K562 (cell line): ENCODE data around the gene CCDC184. TPM values are rescaled to one million over a fixed set of nuclear protein-coding genes. Genes with fewer than 3 reads are reported as not detected.

Experiments
- ATAC-seq: fragments of 200-7000 bp; cut with Tn5 transposase; 3 replicates; pipeline ENCODE4 v1.9.1; 2020; ENCODE audit warnings: moderate library complexity
- BruUV-seq: library from RNA; stranded (reverse); fragments of 400-500 nt; replicated peaks from 2 replicates; lab custom pipeline; 2021; lab: Mats Ljungman, UMichigan
- CTCF ChIA-PET: fragments of 300-600 bp; formaldehyde crosslinking; extraction: SDS; loops from one replicate; lab custom pipeline; 2021; ENCODE audit warnings: low intra/inter-chr PET ratio; lab: Yijun Ruan, JAX
- POLR2A ChIA-PET: fragments of 300-600, 350-650 bp; sonication (Branson Sonifier 250); formaldehyde crosslinking; extraction: SDS; loops from one replicate; lab custom pipeline; 2021; ENCODE audit warnings: antibody characterized with exemption, inconsistent platforms; lab: Yijun Ruan, JAX
- DNase-seq, 4 experiments: peaks; one replicate each; pipeline versions ENCODE4 v3.0.0 to v3.0.0-alpha.2; 2011 to 2018; ENCODE audit warnings: low spot score in 3 of 4, mixed read lengths in 3 of 4; ENCODE audit errors: extremely low read depth in 1 of 4
- FAIRE-seq: peaks from 2 replicates; lab custom pipeline; 2011; peaks lifted over from hg19 to GRCh38; lab: Jason Lieb, UNC
- H2AFZ ChIP-seq: 2 replicates; pipeline ENCODE4 v1.6.0; 2011; ENCODE audit warnings: low read depth, low read length, control low read depth, inconsistent platforms
- H3K27ac ChIP-seq: fragments of 200-600 bp; 3 replicates; pipeline ENCODE4 v1.8.0; 2011; ENCODE audit warnings: low read depth, mild to moderate bottlenecking, control low read depth, inconsistent platforms, low read length, moderate library complexity, mixed read lengths; ENCODE audit errors: extremely low read depth
- H3K27me3 ChIP-seq, 2 experiments: fragments of 300-600 bp in 1 of 2; 2 replicates in 1 of 2; 3 replicates in 1 of 2; pipeline versions ENCODE4 v1.6.0 to v1.8.0; 2011; ENCODE audit warnings: inconsistent platforms in 2 of 2, low read length in 2 of 2, mild to moderate bottlenecking in 1 of 2, mixed read lengths in 1 of 2, moderate library complexity in 1 of 2; ENCODE audit not compliant: control insufficient read depth in 2 of 2, insufficient read depth in 2 of 2
- H3K36me3 ChIP-seq: fragments of 300-600 bp; 3 replicates; pipeline ENCODE4 v1.8.0; 2011; ENCODE audit warnings: mild to moderate bottlenecking, low read length, inconsistent platforms; ENCODE audit not compliant: control insufficient read depth, insufficient read depth
- H3K4me1 ChIP-seq, 2 experiments: fragments of 200-600 bp in 1 of 2; replicated peaks in 1 of 2; 2 replicates in 1 of 2; 3 replicates in 1 of 2; pipeline versions ENCODE4 v1.5.1 to v1.8.0; 2011; ENCODE audit warnings: inconsistent platforms in 2 of 2, low read length in 2 of 2, mild to moderate bottlenecking in 1 of 2, mixed read lengths in 1 of 2, moderate library complexity in 1 of 2; ENCODE audit not compliant: control insufficient read depth in 2 of 2, insufficient read depth in 2 of 2
- H3K4me2 ChIP-seq: 2 replicates; pipeline ENCODE4 v1.6.1; 2011; ENCODE audit warnings: low read length, control low read depth, inconsistent platforms, mixed read lengths; ENCODE audit not compliant: insufficient read depth
- H3K4me3 ChIP-seq: fragments of 200-600 bp; sonication (generic), shearing (Covaris generic); 2 replicates; pipeline ENCODE4 v1.5.1; 2016; ENCODE audit warnings: control low read depth, inconsistent platforms
- H3K79me2 ChIP-seq: fragments of 200-600 bp; 3 replicates; pipeline ENCODE4 v1.8.0; 2011; ENCODE audit warnings: low read length, inconsistent platforms; ENCODE audit not compliant: control insufficient read depth, insufficient read depth
- H3K9ac ChIP-seq, 2 experiments: 2 replicates each; pipeline versions ENCODE4 v1.6.0 to v1.6.1; 2011; ENCODE audit warnings: low read depth in 2 of 2, low read length in 2 of 2, control low read depth in 1 of 2, inconsistent platforms in 1 of 2, mild to moderate bottlenecking in 1 of 2, mixed read lengths in 1 of 2; ENCODE audit not compliant: insufficient read depth in 1 of 2
- H3K9me1 ChIP-seq: one replicate; pipeline ENCODE4 v1.6.0; 2011; ENCODE audit warnings: inconsistent platforms, mild to moderate bottlenecking, low read length, moderate library complexity; ENCODE audit not compliant: control insufficient read depth, insufficient read depth
- H3K9me3 ChIP-seq: replicated peaks from 2 replicates; pipeline ENCODE4 v1.5.1; 2011; ENCODE audit warnings: low read depth, low read length, inconsistent platforms; ENCODE audit not compliant: control insufficient read depth, insufficient read depth
- H4K20me1 ChIP-seq: replicated peaks from 2 replicates; pipeline ENCODE4 v1.6.1; 2011; ENCODE audit warnings: low read length, inconsistent platforms, mixed read lengths; ENCODE audit not compliant: control insufficient read depth, insufficient read depth
- CBFB ChIP-seq: sonication (generic); formaldehyde crosslinking; IDR thresholded peaks from 2 replicates; pipeline ENCODE4 v1.4.0; 2020; ENCODE audit warnings: mild to moderate bottlenecking, missing genetic modification reagents
- DIDO1 ChIP-seq: fragments of 450-650 bp; IDR thresholded peaks from 2 replicates; pipeline ENCODE4 v1.6.1; 2016; ENCODE audit warnings: low read depth, missing biosample characterization, missing genetic modification characterization
- DNMT1 ChIP-seq: fragments of 450-650 bp; IDR thresholded peaks from 2 replicates; pipeline ENCODE4 v1.6.1; 2016; ENCODE audit warnings: antibody characterized with exemption, mild to moderate bottlenecking
- ILK ChIP-seq: fragments of 450-650 bp; IDR thresholded peaks from 2 replicates; pipeline ENCODE4 v1.6.1; 2016; ENCODE audit warnings: missing genetic modification characterization, low read depth, mild to moderate bottlenecking, missing compliant biosample characterization, moderate library complexity, borderline replicate concordance
- MTA3 ChIP-seq: fragments of 450-650 bp; formaldehyde crosslinking; IDR thresholded peaks from 2 replicates; pipeline ENCODE4 v1.6.1; 2017; ENCODE audit warnings: mild to moderate bottlenecking, borderline replicate concordance
- MYBL2 ChIP-seq, 2 experiments: fragments of 450-650 bp in 1 of 2; sonication (generic) in 1 of 2; formaldehyde crosslinking in 1 of 2; IDR thresholded peaks; 2 replicates each; pipeline versions ENCODE4 v1.6.1 to v1.8.1; 2017 to 2022; ENCODE audit warnings: borderline replicate concordance in 1 of 2, inconsistent platforms in 1 of 2, low read depth in 1 of 2, mild to moderate bottlenecking in 1 of 2, missing genetic modification reagents in 1 of 2, moderate library complexity in 1 of 2
- NFE2L1 ChIP-seq: fragments of 450-650 bp; IDR thresholded peaks from 2 replicates; pipeline ENCODE4 v1.6.1; 2016; ENCODE audit warnings: missing genetic modification characterization, low read depth, mild to moderate bottlenecking, missing compliant biosample characterization, moderate library complexity, borderline replicate concordance
- NR4A1 ChIP-seq, 2 experiments: fragments of 250-450 bp in 1 of 2; fragments of 450-650 bp in 1 of 2; sonication (Bioruptor Pico) in 1 of 2; IDR thresholded peaks; 2 replicates each; pipeline versions ENCODE4 v1.4.0 to v1.6.1; 2016 to 2020; ENCODE audit warnings: mild to moderate bottlenecking in 2 of 2, missing compliant biosample characterization in 1 of 2, missing genetic modification characterization in 1 of 2, moderate library complexity in 1 of 2
- NUFIP1 ChIP-seq: fragments of 450-650 bp; IDR thresholded peaks from 2 replicates; pipeline ENCODE4 v1.6.1; 2018; ENCODE audit not compliant: partially characterized antibody
- POLR2AphosphoS2 ChIP-seq: IDR thresholded peaks from 2 replicates; pipeline ENCODE4 v1.6.1; 2012; ENCODE audit warnings: low read length, improper control_type of control experiment
- RHOXF2B ChIP-seq: fragments of 250-450 bp; sonication (Bioruptor Pico); conservative IDR thresholded peaks from 2 replicates; pipeline ENCODE4 v1.5.1; 2021
- SAFB2 ChIP-seq: fragments of 200-400 bp; formaldehyde crosslinking; IDR thresholded peaks from 2 replicates; pipeline ENCODE4 v1.6.1; 2018; ENCODE audit warnings: borderline replicate concordance, low read length, low read depth, moderate library complexity; ENCODE audit not compliant: severe bottlenecking
- SPI1 ChIP-seq: IDR thresholded peaks from 2 replicates; pipeline ENCODE4 v1.6.1; 2011; ENCODE audit warnings: low read depth, low read length, control low read depth, borderline replicate concordance
- XRCC4 ChIP-seq: IDR thresholded peaks from one replicate; pipeline ENCODE4 v1.6.1; 2011; ENCODE audit not compliant: insufficient read depth, insufficient read length; ENCODE audit errors: extremely low read depth
- WGBS: fragments of 100-300 bp; shearing (Covaris generic); methylation state at CpG from one replicate; pipeline ENCODE4 v1.1.6; 2016; ENCODE audit warnings: low coverage, mixed read lengths; ENCODE audit not compliant: insufficient coverage; ENCODE audit errors: missing lambda C conversion rate; 5-methylcytosine and 5-hydroxymethylcytosine counted together
- in situ Hi-C: fragments of 300-500 bp; cut with MboI; formaldehyde crosslinking; loops from 4 replicates; pipeline ENCODE4 v1.15.0; 2018; ENCODE audit warnings: inconsistent platforms, mixed read lengths
- intact Hi-C: fragments of 100-400 bp; cut with micrococcal nuclease; formaldehyde crosslinking; loops from 2 replicates; pipeline ENCODE4 v1.14.2; 2022
- polyA plus RNA-seq, 8 experiments: library from polyadenylated mRNA; depleted of rRNA in 4 of 8; stranded (reverse) in 5 of 8; unstranded in 3 of 8; fragments of >200 nt; fragmentation: Nextera tagmentation in 2 of 8; fragmentation: Illumina TruSeq in 1 of 8; extraction: Ambion mirVana in 2 of 8; extraction: Trizol in 1 of 8; gene quantifications; 2 replicates each; pipeline versions ENCODE4 v1.2.1 to v1.2.3, GENCODE V29; 2011 to 2014; ENCODE audit warnings: inconsistent platforms in 1 of 8, missing spikeins in 1 of 8
- total RNA-seq, 7 experiments: library from RNA; depleted of rRNA in 6 of 7; stranded (reverse); fragments of >200 nt in 6 of 7; fragmentation: Illumina TruSeq in 2 of 7; extraction: Trizol in 2 of 7; gene quantifications; 2 replicates each; pipeline versions ENCODE4 v1.2.1 to v1.2.3, GENCODE V29; 2011 to 2021; ENCODE audit warnings: low replicate concordance in 1 of 7
- TF ChIP-seq, protein P1 (sequence below): fragments of 450-650 bp; IDR thresholded peaks from one replicate; pipeline ENCODE4 v1.6.1; 2018; ENCODE audit warnings: mild to moderate bottlenecking, moderate library complexity; ENCODE audit not compliant: partially characterized antibody

Gene CCDC184
- total and polyA plus RNA-seq, 9 of the 15 experiments (the other 6 are each of a cell fraction or from before 2014, with no cell fraction given) = 0.09 TPM; not detected in 8

DNA sequence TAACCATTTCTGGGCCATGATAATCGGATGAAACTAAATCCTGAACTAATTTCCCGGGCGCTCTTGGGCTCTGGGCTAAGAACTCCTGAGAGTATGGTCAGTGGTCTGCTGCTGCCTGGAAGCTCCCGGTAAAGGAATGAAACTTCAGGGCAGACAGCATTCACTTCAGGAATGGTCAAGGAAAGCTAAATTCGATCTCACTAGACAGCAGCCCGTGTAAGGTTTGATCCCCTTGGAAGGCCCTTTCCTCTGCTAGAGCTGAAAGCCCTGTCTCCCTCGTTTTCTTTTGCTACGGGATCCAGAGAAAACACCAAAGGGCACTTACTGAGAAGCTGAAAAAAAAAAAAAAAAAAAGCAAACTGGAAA, 26.8 kb upstream of the CCDC184 start:
- H3K9me3 ChIP-seq = no peaks in the 10 kb centered on the region
- in situ Hi-C loops = no loop called here
- ChIA-PET POLR2A (interaction anchor here (0.6 to 3.4 kb wide), 8 partner anchors 9 to 168 kb away, joined by 3 to 15 read pairs (median 4); no protein-coding TSS in a partner anchor), CTCF (interaction anchor here (0.6 kb wide), 1 partner anchor 72 kb away, joined by 4 read pairs; no protein-coding TSS in a partner anchor)
- peak overlapping the region; percentile 98 for H3K4me2 ChIP-seq
- peaks cover 10% of the 10 kb centered on the region; the same call in 2 of the 3 replicates for H3K36me3 ChIP-seq
- H3K4me1 ChIP-seq = peaks cover 4 to 19% of the 10 kb centered on the region in 2 experiments
- no peaks in the 10 kb centered on the region for H3K9me1 ChIP-seq
- WGBS = 10% methylated on average over 8 of the region's 8 CpGs
- DNase-seq = no peak
- peak overlapping the region; percentile 80 for H3K27ac ChIP-seq
- TF ChIP-seq NFE2L1 (tag) (no peak), DIDO1 (no peak), ILK (tag) (no peak), DNMT1 (no peak), XRCC4 (no peak), RHOXF2B (CRISPR knock-in tag) (no peak), CBFB (CRISPR knock-in tag) (no peak), NUFIP1 (no peak), MYBL2 (IDR thresholded peaks at IDR 0.05; ENCODE audit: low read depth) (no peak), MYBL2 (CRISPR knock-in tag; IDR thresholded peaks at IDR 0.05; ENCODE audit: borderline replicate concordance) (no peak), SAFB2 (no peak), SPI1 (no peak), MTA3 (no peak), NR4A1 (CRISPR knock-in tag; IDR thresholded peaks at IDR 0.05) (no peak), NR4A1 (tag; IDR thresholded peaks at IDR 0.05) (no peak), POLR2AphosphoS2 (no peak)
- TF ChIP-seq, protein P1, sequence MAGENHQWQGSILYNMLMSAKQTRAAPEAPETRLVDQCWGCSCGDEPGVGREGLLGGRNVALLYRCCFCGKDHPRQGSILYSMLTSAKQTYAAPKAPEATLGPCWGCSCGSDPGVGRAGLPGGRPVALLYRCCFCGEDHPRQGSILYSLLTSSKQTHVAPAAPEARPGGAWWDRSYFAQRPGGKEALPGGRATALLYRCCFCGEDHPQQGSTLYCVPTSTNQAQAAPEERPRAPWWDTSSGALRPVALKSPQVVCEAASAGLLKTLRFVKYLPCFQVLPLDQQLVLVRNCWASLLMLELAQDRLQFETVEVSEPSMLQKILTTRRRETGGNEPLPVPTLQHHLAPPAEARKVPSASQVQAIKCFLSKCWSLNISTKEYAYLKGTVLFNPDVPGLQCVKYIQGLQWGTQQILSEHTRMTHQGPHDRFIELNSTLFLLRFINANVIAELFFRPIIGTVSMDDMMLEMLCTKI = no peak
- TF ChIP-seq, all 486 proteins: peak for 0
- H3K27me3 ChIP-seq = no peaks in the 10 kb centered on the region
- no peak for ATAC-seq
- H3K4me3 ChIP-seq = peak overlapping the region; percentile 72
- peak overlapping the region; percentile 76 to 92 for H3K9ac ChIP-seq
- peaks cover 13% of the 10 kb centered on the region; the same call in 2 of the 3 replicates for H3K79me2 ChIP-seq
- no TSS peak for BruUV-seq
- peak overlapping the region; percentile 99 for H2AFZ ChIP-seq
- H4K20me1 ChIP-seq = no peaks in the 10 kb centered on the region
- FAIRE-seq = no peak
- intact Hi-C loops = loop anchor here (1.0 kb wide), 1 partner anchor 50 kb away; the partner anchor contains the start of gene SENP1
